ENCODE measurements around the gene BANP.

BANP gene

DNA sequence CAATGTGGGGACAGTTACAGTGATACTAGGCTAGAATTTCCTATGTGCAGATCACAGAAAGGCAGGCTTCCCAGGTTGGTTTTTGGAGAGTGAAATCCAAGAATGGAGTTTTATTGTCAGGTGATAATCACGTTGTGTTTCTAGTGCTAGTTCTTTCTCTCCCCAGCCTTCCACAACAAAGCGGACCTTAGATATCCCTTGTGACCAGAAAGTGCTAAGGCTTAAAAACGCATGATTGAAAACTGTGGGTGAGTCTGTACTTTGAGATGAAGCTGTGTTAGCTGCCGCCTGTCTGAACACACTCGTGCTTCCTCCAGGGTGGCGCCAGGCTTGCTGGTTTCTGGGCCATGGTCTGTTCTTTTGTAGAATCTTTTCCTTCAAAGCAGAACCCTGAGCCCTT lies 52.1 kb downstream of the BANP start:
- H2BK15ac ChIP-seq (ENCODE audit: low read depth, poor library complexity, severe bottlenecking), result no peak overlapping the region
- H2AFZ ChIP-seq (ENCODE audit: low read depth, low read length), result no peak overlapping the region
- no peak overlapping the region for H2BK12ac ChIP-seq (ENCODE audit: low read length in 2 of 2)
- H3K18ac ChIP-seq (ENCODE audit: low read depth in 1 of 2, low read length in 2 of 2), result no peak overlapping the region
- peaks cover 37% of the 10 kb centered on the region for H3K79me1 ChIP-seq (replicated peaks; ENCODE audit: low read length, poor library complexity, severe bottlenecking)
- peaks cover 5% of the 10 kb centered on the region for H3K4me1 ChIP-seq (ENCODE audit: control insufficient read depth, insufficient read depth, low read depth, low read length)
- H2BK5ac ChIP-seq (ENCODE audit: low read depth, low read length, poor library complexity, severe bottlenecking), result no peak overlapping the region
- DNase-seq, result no peak
- H3K23ac ChIP-seq (ENCODE audit: low read length in 2 of 2), result no peak overlapping the region
- WGBS, result 96% methylated on average over 6 of the region's 6 CpGs
- no peak overlapping the region for H3K4me3 ChIP-seq (ENCODE audit: insufficient read depth in 1 of 2, low read depth in 1 of 2, low read length in 2 of 2)
- H3K36me3 ChIP-seq (ENCODE audit: control insufficient read depth in 1 of 2, insufficient read depth in 2 of 2, low read depth in 1 of 2, low read length in 2 of 2), result peaks cover 28 to 52% of the 10 kb centered on the region in 2 experiments
- H3K4ac ChIP-seq (ENCODE audit: low read depth in 1 of 2, low read length in 2 of 2), result no peak overlapping the region
- no peak overlapping the region for H4K8ac ChIP-seq (ENCODE audit: low read length)
- no peak overlapping the region for H4K91ac ChIP-seq (ENCODE audit: low read length)
- H2AK5ac ChIP-seq (ENCODE audit: low read length, severe bottlenecking), result no peak overlapping the region
- no peaks in the 10 kb centered on the region for H3K27me3 ChIP-seq (ENCODE audit: control insufficient read depth in 1 of 2, insufficient read depth in 1 of 2, low read length in 2 of 2)
- no peak overlapping the region for H3K9ac ChIP-seq (ENCODE audit: low read length)
- no peaks in the 10 kb centered on the region for H3K9me3 ChIP-seq (ENCODE audit: control insufficient read depth, low read length)
- H3K27ac ChIP-seq (ENCODE audit: low read length, poor library complexity, severe bottlenecking), result no peak overlapping the region
- no peak overlapping the region for H3K14ac ChIP-seq (ENCODE audit: low read length in 2 of 2)
- H3K4me2 ChIP-seq (ENCODE audit: low read length, poor library complexity, severe bottlenecking), result no peak overlapping the region
- no peak overlapping the region for H2BK120ac ChIP-seq (ENCODE audit: low read depth, low read length)

DNA sequence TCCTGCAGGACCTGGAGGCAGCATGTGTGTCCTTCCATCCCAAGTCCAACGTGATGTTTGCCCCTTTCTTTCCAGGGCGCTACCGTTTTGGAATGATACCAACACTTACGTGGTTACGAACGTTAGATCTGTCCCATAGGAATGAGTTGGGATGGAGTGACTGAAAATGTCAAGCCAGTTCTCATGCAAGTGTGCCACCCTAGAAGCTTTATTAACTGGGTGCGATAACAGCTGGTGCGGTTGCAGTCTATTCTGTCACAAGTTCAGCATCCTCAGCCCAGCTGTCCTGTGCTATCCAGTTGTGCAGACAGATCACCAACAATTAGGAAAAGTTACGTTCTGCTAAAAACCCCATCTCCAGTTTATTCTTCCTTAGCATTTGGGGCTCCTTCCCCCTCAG lies 52.5 kb downstream of the BANP start:
- no peak for DNase-seq
- H2AFZ ChIP-seq (ENCODE audit: low read depth, low read length), result no peak overlapping the region
- H3K9me3 ChIP-seq (ENCODE audit: control insufficient read depth, low read length), result no peaks in the 10 kb centered on the region
- no peak overlapping the region for H2BK15ac ChIP-seq (ENCODE audit: low read depth, poor library complexity, severe bottlenecking)
- H3K4me3 ChIP-seq (ENCODE audit: insufficient read depth in 1 of 2, low read depth in 1 of 2, low read length in 2 of 2), result no peak overlapping the region
- H2BK120ac ChIP-seq (ENCODE audit: low read depth, low read length), result no peak overlapping the region
- peaks cover 5% of the 10 kb centered on the region for H3K4me1 ChIP-seq (ENCODE audit: control insufficient read depth, insufficient read depth, low read depth, low read length)
- no peak overlapping the region for H3K4me2 ChIP-seq (ENCODE audit: low read length, poor library complexity, severe bottlenecking)
- 98% methylated on average over 9 of the region's 9 CpGs for WGBS
- no peak overlapping the region for H3K4ac ChIP-seq (ENCODE audit: low read depth in 1 of 2, low read length in 2 of 2)
- no peak overlapping the region for H2BK5ac ChIP-seq (ENCODE audit: low read depth, low read length, poor library complexity, severe bottlenecking)
- no peak overlapping the region for H4K8ac ChIP-seq (ENCODE audit: low read length)
- H3K36me3 ChIP-seq (ENCODE audit: control insufficient read depth in 1 of 2, insufficient read depth in 2 of 2, low read depth in 1 of 2, low read length in 2 of 2), result peaks cover 31 to 48% of the 10 kb centered on the region in 2 experiments
- H3K27me3 ChIP-seq (ENCODE audit: control insufficient read depth in 1 of 2, insufficient read depth in 1 of 2, low read length in 2 of 2), result no peaks in the 10 kb centered on the region
- no peak overlapping the region for H3K27ac ChIP-seq (ENCODE audit: low read length, poor library complexity, severe bottlenecking)
- H4K91ac ChIP-seq (ENCODE audit: low read length), result no peak overlapping the region
- no peak overlapping the region for H3K9ac ChIP-seq (ENCODE audit: low read length)
- H3K14ac ChIP-seq (ENCODE audit: low read length in 2 of 2), result no peak overlapping the region
- H3K79me1 ChIP-seq (replicated peaks; ENCODE audit: low read length, poor library complexity, severe bottlenecking), result peaks cover 35% of the 10 kb centered on the region
- no peak overlapping the region for H3K18ac ChIP-seq (ENCODE audit: low read depth in 1 of 2, low read length in 2 of 2)
- no peak overlapping the region for H2BK12ac ChIP-seq (ENCODE audit: low read length in 2 of 2)
- no peak overlapping the region for H3K23ac ChIP-seq (ENCODE audit: low read length in 2 of 2)
- no peak overlapping the region for H2AK5ac ChIP-seq (ENCODE audit: low read length, severe bottlenecking)

DNA sequence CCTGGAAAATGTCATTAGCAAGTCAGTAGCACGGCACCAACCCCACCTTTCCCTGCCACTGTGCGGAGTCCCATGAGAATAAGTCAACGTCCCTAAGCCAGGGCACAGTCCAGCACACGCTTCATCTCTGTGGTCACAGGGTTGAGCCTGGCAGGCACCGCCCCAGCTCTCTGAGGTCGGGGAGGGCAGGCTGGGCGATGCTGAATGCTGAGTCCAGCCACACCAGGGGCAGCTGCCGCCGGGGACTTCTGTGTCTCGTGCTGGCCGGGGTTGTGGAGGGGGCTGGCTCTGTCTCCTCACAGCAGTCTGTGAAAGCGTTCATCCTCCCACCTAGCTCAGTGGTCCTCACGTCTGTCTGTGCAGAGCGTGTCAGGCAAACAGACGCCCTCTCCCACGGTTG lies 53.2 kb downstream of the BANP start:
- Histone ChIP-seq H2BK120ac (ENCODE audit: low read depth, low read length) (no peak overlapping the region), H3K9me3 (ENCODE audit: control insufficient read depth, low read length) (no peaks in the 10 kb centered on the region), H4K8ac (ENCODE audit: low read length) (no peak overlapping the region), H3K23ac (ENCODE audit: low read length in 2 of 2) (no peak overlapping the region), H3K4me2 (ENCODE audit: low read length, poor library complexity, severe bottlenecking) (no peak overlapping the region), H3K4me3 (ENCODE audit: insufficient read depth in 1 of 2, low read depth in 1 of 2, low read length in 2 of 2) (no peak overlapping the region), H3K27ac (ENCODE audit: low read length, poor library complexity, severe bottlenecking) (no peak overlapping the region), H4K91ac (ENCODE audit: low read length) (no peak overlapping the region), H2BK15ac (ENCODE audit: low read depth, poor library complexity, severe bottlenecking) (no peak overlapping the region), H3K79me1 (replicated peaks; ENCODE audit: low read length, poor library complexity, severe bottlenecking) (peaks cover 35% of the 10 kb centered on the region), H2AFZ (ENCODE audit: low read depth, low read length) (no peak overlapping the region), H3K9ac (ENCODE audit: low read length) (no peak overlapping the region), H3K4me1 (ENCODE audit: control insufficient read depth, insufficient read depth, low read depth, low read length) (peaks cover 5% of the 10 kb centered on the region), H3K18ac (ENCODE audit: low read depth in 1 of 2, low read length in 2 of 2) (no peak overlapping the region), H3K4ac (ENCODE audit: low read depth in 1 of 2, low read length in 2 of 2) (no peak overlapping the region), H2BK5ac (ENCODE audit: low read depth, low read length, poor library complexity, severe bottlenecking) (no peak overlapping the region), H3K36me3 (ENCODE audit: control insufficient read depth in 1 of 2, insufficient read depth in 2 of 2, low read depth in 1 of 2, low read length in 2 of 2) (peaks cover 36 to 42% of the 10 kb centered on the region in 2 experiments), H3K14ac (ENCODE audit: low read length in 2 of 2) (no peak overlapping the region), H3K27me3 (ENCODE audit: control insufficient read depth in 1 of 2, insufficient read depth in 1 of 2, low read length in 2 of 2) (no peaks in the 10 kb centered on the region), H2AK5ac (ENCODE audit: low read length, severe bottlenecking) (no peak overlapping the region), H2BK12ac (ENCODE audit: low read length in 2 of 2) (no peak overlapping the region)
- DNase-seq, result no peak
- WGBS, result 96% methylated on average over 15 of the region's 16 CpGs

DNA sequence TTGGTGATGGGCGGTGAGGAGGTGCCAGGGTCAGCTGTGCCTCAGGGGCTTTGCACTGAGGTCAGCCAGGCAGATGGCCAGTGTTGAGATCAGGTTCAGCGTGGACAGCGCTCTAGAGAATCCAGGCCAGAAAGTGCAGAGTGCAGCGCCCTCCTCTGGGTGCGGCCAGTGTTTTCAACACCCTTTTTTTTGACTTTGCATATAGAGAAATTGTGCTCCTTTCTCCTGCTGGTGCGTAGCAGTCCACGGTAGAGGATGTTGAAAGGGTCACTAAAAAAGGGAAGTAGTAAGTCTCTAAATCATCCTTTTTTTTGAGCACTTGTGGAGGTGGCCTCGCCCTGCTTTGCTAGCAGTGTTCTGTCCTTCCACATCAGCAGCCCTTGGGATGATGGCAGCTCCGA lies 53.9 kb downstream of the BANP start:
- no peak for DNase-seq
- H3K4ac ChIP-seq (ENCODE audit: low read depth in 1 of 2, low read length in 2 of 2), result no peak overlapping the region
- no peak overlapping the region for H3K4me3 ChIP-seq (ENCODE audit: insufficient read depth in 1 of 2, low read depth in 1 of 2, low read length in 2 of 2)
- H3K23ac ChIP-seq (ENCODE audit: low read length in 2 of 2), result no peak overlapping the region
- H3K9ac ChIP-seq (ENCODE audit: low read length), result no peak overlapping the region
- H3K27ac ChIP-seq (ENCODE audit: low read length, poor library complexity, severe bottlenecking), result no peak overlapping the region
- H2BK5ac ChIP-seq (ENCODE audit: low read depth, low read length, poor library complexity, severe bottlenecking), result no peak overlapping the region
- no peak overlapping the region for H4K91ac ChIP-seq (ENCODE audit: low read length)
- no peak overlapping the region for H2BK12ac ChIP-seq (ENCODE audit: low read length in 2 of 2)
- H2BK120ac ChIP-seq (ENCODE audit: low read depth, low read length), result no peak overlapping the region
- H2AFZ ChIP-seq (ENCODE audit: low read depth, low read length), result no peak overlapping the region
- H3K14ac ChIP-seq (ENCODE audit: low read length in 2 of 2), result no peak overlapping the region
- H4K8ac ChIP-seq (ENCODE audit: low read length), result no peak overlapping the region
- H3K4me2 ChIP-seq (ENCODE audit: low read length, poor library complexity, severe bottlenecking), result no peak overlapping the region
- H3K4me1 ChIP-seq (ENCODE audit: control insufficient read depth, insufficient read depth, low read depth, low read length), result peaks cover 5% of the 10 kb centered on the region
- H2AK5ac ChIP-seq (ENCODE audit: low read length, severe bottlenecking), result no peak overlapping the region
- H3K27me3 ChIP-seq (ENCODE audit: control insufficient read depth in 1 of 2, insufficient read depth in 1 of 2, low read length in 2 of 2), result no peaks in the 10 kb centered on the region
- H3K79me1 ChIP-seq (replicated peaks; ENCODE audit: low read length, poor library complexity, severe bottlenecking), result peaks cover 35% of the 10 kb centered on the region
- peaks cover 40 to 42% of the 10 kb centered on the region in 2 experiments for H3K36me3 ChIP-seq (ENCODE audit: control insufficient read depth in 1 of 2, insufficient read depth in 2 of 2, low read depth in 1 of 2, low read length in 2 of 2)
- H2BK15ac ChIP-seq (ENCODE audit: low read depth, poor library complexity, severe bottlenecking), result no peak overlapping the region
- H3K9me3 ChIP-seq (ENCODE audit: control insufficient read depth, low read length), result no peaks in the 10 kb centered on the region
- WGBS, result 98% methylated on average over 9 of the region's 9 CpGs
- H3K18ac ChIP-seq (ENCODE audit: low read depth in 1 of 2, low read length in 2 of 2), result no peak overlapping the region

Measured in mesenchymal stem cell (in vitro differentiated cells and primary cell).